B cell (primary cell): ENCODE data around the gene TENM3. TPM values are rescaled to one million over a fixed set of nuclear protein-coding genes. Genes with fewer than 3 reads are reported as not detected.

Experiments
- ATAC-seq: fragments of 200-7000 bp; cut with Tn5 transposase; one replicate; pipeline ENCODE4 v1.10.0; 2021; ENCODE audit warnings: low read depth, mild to moderate bottlenecking, moderate number of reproducible peaks, moderate library complexity
- CTCF ChIA-PET: fragments of 350-600 bp; sonication (Branson Sonifier 250); formaldehyde crosslinking; loops from one replicate; lab custom pipeline; 2021; ENCODE audit warnings: antibody characterized with exemption, inconsistent platforms; lab: Charles Lee
- POLR2A ChIA-PET: fragments of 350-600 bp; sonication (Branson Sonifier 250); formaldehyde crosslinking; loops from one replicate; lab custom pipeline; 2021; ENCODE audit warnings: antibody characterized with exemption; lab: Charles Lee
- DNase-seq: peaks from one replicate; pipeline ENCODE4 v3.0.0; 2013
- H2AFZ ChIP-seq: 2 replicates; pipeline ENCODE4 v1.6.1; 2012; ENCODE audit warnings: mild to moderate bottlenecking, low read depth, low read length; ENCODE audit not compliant: insufficient read depth, poor library complexity, severe bottlenecking
- H3K27ac ChIP-seq, 2 donors: 1 replicate in 1 of 2; 2 replicates in 1 of 2; pipeline ENCODE4 v1.5.1; 2012 to 2013; ENCODE audit warnings: low read length in 2 of 2, mild to moderate bottlenecking in 2 of 2, moderate library complexity in 1 of 2
- H3K27me3 ChIP-seq, 4 experiments: fragments of 200-600 bp in 1 of 4; sonication (generic) in 1 of 4; replicated peaks in 1 of 4; 1 replicate in 2 of 4; 2 replicates in 2 of 4; pipeline versions ENCODE4 v1.6.1 to v1.7.0; 2013 to 2016; ENCODE audit warnings: low read length in 3 of 4, mild to moderate bottlenecking in 2 of 4, mixed read lengths in 1 of 4, moderate library complexity in 1 of 4; ENCODE audit not compliant: insufficient read depth in 4 of 4, control insufficient read depth in 3 of 4; ENCODE audit errors: control extremely low read depth in 1 of 4
- H3K36me3 ChIP-seq, 2 experiments: replicated peaks in 1 of 2; 1 replicate in 1 of 2; 2 replicates in 1 of 2; pipeline versions ENCODE4 v1.6.1 to v1.7.1; 2013; ENCODE audit warnings: low read length in 1 of 2; ENCODE audit not compliant: insufficient read depth in 2 of 2, control insufficient read depth in 1 of 2; ENCODE audit errors: control extremely low read depth in 1 of 2, extremely low read depth in 1 of 2
- H3K4me1 ChIP-seq, 2 donors: fragments of 200-600 bp in 1 of 2; sonication (generic) in 1 of 2; 1 replicate in 1 of 2; 2 replicates in 1 of 2; pipeline versions ENCODE4 v1.5.1 to v1.6.1; 2013 to 2017; ENCODE audit warnings: low read length in 2 of 2; ENCODE audit not compliant: control insufficient read depth in 2 of 2, insufficient read depth in 2 of 2
- H3K4me2 ChIP-seq: replicated peaks from 2 replicates; pipeline ENCODE3; 2012; ENCODE audit warnings: mild to moderate bottlenecking, low read depth, low read length; ENCODE audit not compliant: poor library complexity, severe bottlenecking
- H3K4me3 ChIP-seq, 5 experiments: fragments of 200-600 bp in 1 of 5; sonication (generic) in 1 of 5; 1 replicate in 3 of 5; 2 replicates in 2 of 5; pipeline versions ENCODE4 v1.5.1 to v1.7.0; 2011 to 2016; ENCODE audit warnings: low read length in 4 of 5, mild to moderate bottlenecking in 4 of 5, low read depth in 2 of 5, control low read depth in 1 of 5, moderate library complexity in 1 of 5; ENCODE audit not compliant: insufficient read depth in 1 of 5; ENCODE audit errors: control extremely low read depth in 1 of 5, extremely low read depth in 1 of 5
- H3K79me2 ChIP-seq: fragments of 200-600 bp; sonication (generic); one replicate; pipeline ENCODE4 v1.6.0; 2016; ENCODE audit warnings: low read length; ENCODE audit not compliant: control insufficient read depth, insufficient read depth
- H3K9ac ChIP-seq: fragments of 200-600 bp; sonication (generic); 2 replicates; pipeline ENCODE4 v1.6.1; 2017; ENCODE audit warnings: mild to moderate bottlenecking, low read length, moderate library complexity
- H3K9me3 ChIP-seq, 3 donors: one replicate each; pipeline versions ENCODE4 v1.6.1 to v1.7.1; 2013; ENCODE audit warnings: low read length in 2 of 3; ENCODE audit not compliant: control insufficient read depth in 2 of 3, insufficient read depth in 1 of 3; ENCODE audit errors: control extremely low read depth in 1 of 3
- H4K20me1 ChIP-seq: 2 replicates; pipeline ENCODE4 v1.6.0; 2012; ENCODE audit warnings: mild to moderate bottlenecking, low read length; ENCODE audit not compliant: insufficient read depth, control insufficient read depth, poor library complexity, severe bottlenecking
- H3K27ac Mint-ChIP-seq: one replicate; pipeline ENCODE4 v1.8.0; 2021; ENCODE audit warnings: mixed read lengths
- H3K27me3 Mint-ChIP-seq: one replicate; pipeline ENCODE4 v1.8.0; 2021; ENCODE audit warnings: mixed read lengths
- H3K4me1 Mint-ChIP-seq: one replicate; pipeline ENCODE4 v1.8.0; 2021; ENCODE audit warnings: mixed read lengths
- H3K4me3 Mint-ChIP-seq: one replicate; pipeline ENCODE4 v1.8.0; 2021; ENCODE audit warnings: mixed read lengths
- H3K9me3 Mint-ChIP-seq: one replicate; pipeline ENCODE4 v1.8.0; 2022; ENCODE audit warnings: mixed read lengths; ENCODE audit not compliant: insufficient read depth
- CTCF ChIP-seq: fragments of 200-600 bp; IDR thresholded peaks from one replicate; pipeline ENCODE4 v1.8.0; 2022; ENCODE audit warnings: antibody characterized with exemption, mild to moderate bottlenecking
- EZH2 ChIP-seq: IDR thresholded peaks from 2 replicates; pipeline ENCODE4 v1.6.1; 2012; ENCODE audit warnings: borderline replicate concordance, low read depth, mild to moderate bottlenecking, moderate library complexity, low read length; ENCODE audit not compliant: insufficient read depth, poor library complexity, severe bottlenecking
- WGBS: methylation state at CpG from one replicate; pipeline ENCODE4 v1.1.5; 2013; ENCODE audit warnings: missing lambda C conversion rate; ENCODE audit not compliant: insufficient coverage; 5-methylcytosine and 5-hydroxymethylcytosine counted together
- intact Hi-C: fragments of 100-400 bp; cut with micrococcal nuclease; formaldehyde crosslinking; loops from one replicate; pipeline ENCODE4 v1.10.0; 2022
- polyA plus RNA-seq: library from polyadenylated mRNA; depleted of rRNA; stranded (reverse); fragments of >200 nt; gene quantifications from 2 replicates; pipeline ENCODE4 v1.2.3, GENCODE V29; 2012
- total RNA-seq, 2 donors: library from RNA; stranded (reverse); fragments of 120-200 nt in 1 of 2; gene quantifications; 1 replicate in 1 of 2; 2 replicates in 1 of 2; pipeline versions ENCODE4 v1.2.3 to v1.2.4, GENCODE V29; 2013 to 2022

TENM3 gene
- total and polyA plus RNA-seq, 2 donors (not counting 1 experiment from before 2014, with no cell fraction given), result not detected

GRCh38 chr4:182245041-182245440 is 1.8 kb downstream of the TENM3 start:
- H3K9me3 Mint-ChIP-seq, result peaks cover 5% of the 10 kb centered on the region
- H3K4me1 ChIP-seq, result no peaks in the 10 kb centered on the region
- no peak overlapping the region for H3K4me3 Mint-ChIP-seq
- whole genome bisulfite sequencing, result 70% methylated on average over 1 of the region's 2 CpGs
- no peak overlapping the region for H3K27ac Mint-ChIP-seq
- CTCF ChIA-PET, result no interaction called here
- no peaks in the 10 kb centered on the region for H3K79me2 ChIP-seq
- DNase-seq, result no peak
- no peak for ATAC-seq
- no peak overlapping the region for H3K9ac ChIP-seq
- H3K36me3 ChIP-seq, result no peaks in the 10 kb centered on the region
- TF ChIP-seq CTCF (no peak), EZH2 (no peak)
- peaks cover 0 to 12% (median 0%) of the 10 kb centered on the region in 3 donors for H3K9me3 ChIP-seq
- no peaks in the 10 kb centered on the region for H3K4me1 Mint-ChIP-seq
- no peaks in the 10 kb centered on the region for H3K27me3 Mint-ChIP-seq
- intact Hi-C loops, result no loop called here
- POLR2A ChIA-PET, result no interaction called here
- no peaks in the 10 kb centered on the region for H3K27me3 ChIP-seq
- H3K4me2 ChIP-seq, result no peak overlapping the region
- no peak overlapping the region for H3K27ac ChIP-seq
- H2AFZ ChIP-seq, result no peak overlapping the region
- no peak overlapping the region for H3K4me3 ChIP-seq
- H4K20me1 ChIP-seq, result no peaks in the 10 kb centered on the region

DNA sequence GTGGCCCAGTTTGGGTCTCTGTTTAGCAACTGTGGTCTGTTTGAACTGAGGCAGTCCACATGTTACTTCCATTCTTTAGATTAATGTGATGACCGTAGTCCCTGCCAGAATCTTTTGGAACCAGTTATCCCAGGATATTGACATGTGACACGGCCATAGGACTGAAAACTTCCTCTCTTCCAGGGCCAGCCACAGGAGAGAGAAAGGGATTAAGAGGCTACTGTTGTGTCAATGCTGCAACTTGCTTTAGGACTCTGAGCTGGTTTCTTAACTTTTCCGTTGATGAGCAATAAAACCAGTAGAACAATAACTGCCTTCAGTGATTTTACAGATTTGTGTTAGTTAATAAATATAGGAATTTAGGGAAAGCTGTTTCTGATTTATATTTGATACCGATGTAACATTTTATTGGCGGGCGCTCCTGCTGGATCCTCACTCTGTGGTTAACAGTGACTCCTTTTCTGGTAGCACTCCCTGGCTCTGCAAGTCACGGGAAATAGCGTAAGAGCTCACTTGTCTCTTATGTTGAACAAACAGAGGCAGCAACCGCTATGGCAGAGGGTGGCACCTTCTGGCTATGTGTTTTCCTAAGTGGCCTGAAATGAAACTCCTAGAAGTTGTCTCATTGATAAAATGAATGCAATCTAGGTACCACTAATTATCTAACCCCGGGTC is 2.5 kb downstream of the TENM3 start:
- Histone ChIP-seq H3K27ac (no peak overlapping the region), H3K9ac (no peak overlapping the region), H3K9me3 (peaks cover 0 to 10% (median 0%) of the 10 kb centered on the region in 3 donors), H3K4me3 (no peak overlapping the region), H3K4me2 (no peak overlapping the region), H3K79me2 (no peaks in the 10 kb centered on the region), H2AFZ (no peak overlapping the region), H3K36me3 (no peaks in the 10 kb centered on the region), H3K4me1 (no peaks in the 10 kb centered on the region), H3K27me3 (no peaks in the 10 kb centered on the region), H4K20me1 (no peaks in the 10 kb centered on the region)
- POLR2A ChIA-PET, result no interaction called here
- Mint-ChIP-seq H3K4me3 (no peak overlapping the region), H3K9me3 (peaks cover 5% of the 10 kb centered on the region), H3K4me1 (no peaks in the 10 kb centered on the region), H3K27ac (no peak overlapping the region), H3K27me3 (no peaks in the 10 kb centered on the region)
- CTCF ChIA-PET, result no interaction called here
- ATAC-seq (no peak), DNase-seq (no peak)
- intact Hi-C loops, result no loop called here
- TF ChIP-seq EZH2 (no peak), CTCF (no peak)
- 89% methylated on average over 5 of the region's 10 CpGs for WGBS
